COLO668 (cell line): ENCODE data around the gene NFATC2.
A peak's percentile ranks its signal among the peaks of the same experiment; 100 is the strongest.

ENCODE experiments used
- DNase-seq: peaks from one replicate; lab custom pipeline; 2025; ENCODE audit not compliant: unreplicated experiment; lab: John Stamatoyannopoulos, UW

Gene NFATC2

DNA sequence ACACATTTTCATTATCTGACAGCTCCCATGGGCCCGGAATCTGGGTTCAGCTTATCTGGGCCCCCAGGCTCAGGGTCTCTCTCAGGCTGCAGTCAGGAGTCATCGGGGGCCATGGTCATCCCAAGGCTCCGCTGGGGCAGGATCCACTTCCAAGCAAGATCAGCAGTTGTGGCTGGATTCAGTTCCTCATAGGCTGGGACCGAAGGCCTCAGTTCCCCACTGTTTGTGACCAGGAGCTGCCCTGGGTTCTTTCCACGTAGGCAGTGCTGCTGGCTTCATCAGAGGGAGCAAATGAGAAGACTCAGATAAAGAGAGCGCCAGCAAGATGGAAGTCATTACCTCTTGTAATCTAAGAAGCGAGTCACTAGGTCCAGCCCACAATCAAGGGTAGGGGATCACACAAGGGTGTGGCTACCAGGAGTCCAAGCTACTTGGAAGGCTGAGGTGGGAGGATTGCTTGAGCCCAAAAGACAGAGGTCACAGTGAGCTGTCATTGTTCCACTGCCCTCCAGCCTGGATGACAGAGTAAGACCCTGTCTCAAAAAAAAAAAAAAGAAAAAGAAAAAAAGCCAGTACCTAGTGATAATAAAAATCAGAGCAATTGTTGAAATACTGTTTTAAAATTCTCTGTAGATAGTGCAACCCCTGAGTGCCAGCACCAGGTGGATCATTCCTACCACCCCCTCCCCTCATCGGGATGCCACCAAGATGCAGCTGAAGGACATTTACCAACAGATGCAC is 162.7 kb downstream of the NFATC2 start:
- DNase-seq = no peak

DNA sequence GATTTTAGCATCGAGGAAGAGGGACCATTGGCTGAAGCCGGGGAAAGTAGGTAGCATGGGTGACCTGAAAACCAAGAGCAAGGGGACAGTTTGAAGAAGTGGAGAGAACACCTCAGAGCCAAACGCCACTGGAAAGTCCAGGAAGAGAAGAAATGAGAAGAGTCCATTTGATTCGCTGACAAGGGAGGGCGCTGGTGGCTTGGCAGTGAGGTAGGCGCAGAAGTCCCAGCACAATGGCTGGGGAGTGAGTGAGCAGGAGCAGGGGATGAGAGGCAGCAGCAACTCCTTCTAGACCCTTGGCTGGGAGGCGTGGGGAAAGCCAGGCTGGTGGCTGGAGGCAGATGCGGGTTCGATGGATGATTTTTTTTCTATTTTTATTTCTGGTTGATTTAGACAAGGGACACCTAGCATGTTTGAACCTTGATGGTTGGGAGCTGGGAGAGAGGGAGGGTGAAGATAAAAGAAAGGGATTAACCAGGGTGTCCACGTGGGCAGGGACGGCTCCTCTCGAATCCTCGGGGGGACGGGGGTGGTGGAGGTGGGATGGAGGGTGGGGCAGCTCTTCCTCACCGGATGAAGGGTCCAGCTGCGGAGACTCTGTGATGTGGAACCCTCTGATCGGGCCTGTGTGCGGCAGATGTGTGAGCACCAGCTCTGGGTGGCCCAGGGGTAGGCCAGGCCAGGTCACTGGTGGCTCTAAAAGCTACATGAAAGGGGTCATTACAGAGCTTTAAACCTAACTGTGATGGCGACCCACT is 164.2 kb downstream of the NFATC2 start:
- DNase-seq = no peak

DNA sequence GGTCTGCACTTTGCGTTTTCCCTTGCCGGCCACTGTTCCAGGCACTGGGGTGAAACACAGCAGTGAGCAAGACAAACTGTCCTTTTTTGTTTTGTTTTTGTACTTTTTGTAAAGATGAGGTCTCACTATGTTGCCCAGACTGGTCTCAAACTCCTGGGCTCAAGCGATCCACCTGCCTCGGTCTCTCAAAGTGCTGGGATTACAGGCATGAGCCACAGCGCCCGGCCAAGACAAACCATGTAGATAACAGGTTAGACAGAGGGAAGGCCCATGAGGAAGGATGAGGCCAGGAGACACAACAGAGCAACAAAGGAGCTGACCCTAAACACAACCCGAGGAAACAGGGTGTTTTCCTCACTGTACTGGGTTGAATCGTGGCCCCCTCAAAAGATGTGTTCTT is 165.4 kb downstream of the NFATC2 start:
- DNase-seq = no peak

DNA sequence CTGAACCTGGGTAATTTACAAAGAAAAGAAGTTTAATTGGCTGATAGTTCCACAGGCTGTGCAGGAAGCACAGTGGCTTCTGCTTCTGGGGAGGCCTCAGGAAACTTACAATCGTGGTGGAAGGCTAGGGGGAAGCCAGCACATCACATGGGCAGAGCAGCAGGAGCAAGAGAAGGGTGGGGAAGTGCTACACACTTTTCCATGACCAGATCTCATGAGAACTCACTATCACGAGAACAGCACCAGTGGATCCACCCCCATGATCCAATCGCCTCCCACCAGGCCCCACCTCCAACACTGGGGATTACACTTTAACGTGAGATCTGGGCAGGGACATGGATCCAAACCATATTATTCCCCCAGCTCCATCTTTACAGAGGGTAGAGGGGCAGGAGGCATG is 166.4 kb downstream of the NFATC2 start:
- no peak for DNase-seq

DNA sequence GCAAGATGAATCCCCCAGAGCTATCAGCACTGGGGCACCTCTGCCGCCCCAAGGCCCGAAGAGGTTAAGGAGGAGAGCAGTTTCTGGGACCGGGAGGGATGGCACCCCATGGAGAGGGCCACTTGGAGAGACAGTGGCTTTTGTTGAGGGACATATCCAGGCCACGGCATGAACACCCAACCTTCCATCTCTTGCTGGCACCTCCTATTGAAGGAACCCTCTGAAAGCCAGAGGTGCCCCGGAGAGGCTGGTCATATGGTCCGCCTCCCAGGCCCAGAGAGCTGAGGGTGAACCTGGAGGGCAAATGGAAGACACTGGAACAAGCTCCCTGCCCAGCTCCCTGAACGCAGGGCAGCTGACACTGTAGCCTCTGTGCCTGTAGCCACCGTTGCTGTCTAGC is 167.0 kb downstream of the NFATC2 start:
- DNase-seq = no peak

DNA sequence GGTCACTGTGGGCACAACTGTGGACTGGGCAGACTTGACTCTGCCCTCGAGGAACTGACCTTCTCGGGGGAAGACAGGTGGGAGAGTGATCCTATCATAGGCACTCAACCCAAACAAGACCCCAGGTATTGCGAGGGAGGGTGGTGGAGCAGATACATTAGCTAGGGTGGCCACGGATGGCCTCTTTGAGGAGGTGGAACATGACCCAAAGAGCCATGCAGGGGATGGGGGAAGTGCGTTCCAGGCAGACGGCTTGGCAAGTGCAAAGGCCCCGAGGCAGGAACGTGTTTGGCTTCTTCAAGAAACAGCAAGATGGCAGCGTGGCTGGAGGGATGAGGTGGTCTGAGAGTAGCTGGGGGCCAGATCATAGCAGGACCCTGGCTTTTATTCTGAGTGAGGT is 167.6 kb downstream of the NFATC2 start:
- no peak for DNase-seq

DNA sequence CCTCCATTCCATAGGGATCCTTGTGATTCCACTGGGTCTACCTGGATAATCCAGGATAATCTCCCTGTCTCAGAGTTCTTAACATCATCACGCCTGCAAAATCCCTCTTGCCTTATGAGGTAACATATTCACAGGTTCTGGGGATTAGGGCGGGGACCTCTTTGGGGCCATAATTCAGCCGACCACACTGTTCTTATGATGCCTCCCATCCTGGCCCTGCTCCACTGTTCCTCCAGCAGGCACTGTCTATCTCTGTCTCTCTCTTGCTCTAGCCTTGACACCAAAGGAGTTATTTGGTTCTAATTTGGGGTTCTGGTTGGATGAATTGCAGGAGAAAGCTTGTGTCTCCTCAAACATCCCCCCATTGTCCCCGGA is 168.1 kb downstream of the NFATC2 start:
- DNase-seq = no peak

DNA sequence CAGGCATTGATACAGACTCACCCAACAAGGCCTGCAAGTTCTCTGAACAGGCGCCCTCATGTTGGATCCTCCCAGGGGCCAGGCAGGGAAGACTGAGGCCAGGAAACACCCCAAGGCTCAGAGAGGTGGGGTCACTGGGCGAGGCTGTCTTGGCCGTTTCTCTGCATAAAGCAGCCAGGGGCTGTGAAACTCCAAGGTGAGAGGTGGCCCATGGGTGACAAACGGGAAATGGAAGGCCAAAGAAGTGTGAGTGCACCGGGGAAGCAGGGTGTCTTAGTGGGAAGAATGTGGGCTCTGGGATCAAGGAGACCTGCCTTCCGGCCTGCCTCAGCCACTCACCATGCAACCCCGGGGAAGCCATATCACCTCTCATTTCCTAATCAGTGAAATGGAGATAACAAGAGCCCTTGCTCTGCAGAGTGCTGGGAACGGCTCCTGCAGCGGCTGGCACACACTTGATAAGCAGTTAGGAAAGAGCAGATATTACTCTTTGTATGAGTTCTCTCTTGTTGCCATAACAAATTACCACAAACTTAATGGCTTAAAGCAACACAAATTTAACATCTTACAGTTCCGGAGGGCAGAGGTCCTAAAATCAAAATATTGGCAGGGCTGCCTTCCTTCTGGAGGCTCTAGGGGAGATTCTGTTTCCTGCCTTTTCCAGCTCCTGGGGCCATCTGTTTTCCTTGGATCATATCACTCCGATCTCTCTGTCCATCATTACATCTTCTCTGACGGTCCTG is 168.6 kb downstream of the NFATC2 start:
- no peak for DNase-seq

DNA sequence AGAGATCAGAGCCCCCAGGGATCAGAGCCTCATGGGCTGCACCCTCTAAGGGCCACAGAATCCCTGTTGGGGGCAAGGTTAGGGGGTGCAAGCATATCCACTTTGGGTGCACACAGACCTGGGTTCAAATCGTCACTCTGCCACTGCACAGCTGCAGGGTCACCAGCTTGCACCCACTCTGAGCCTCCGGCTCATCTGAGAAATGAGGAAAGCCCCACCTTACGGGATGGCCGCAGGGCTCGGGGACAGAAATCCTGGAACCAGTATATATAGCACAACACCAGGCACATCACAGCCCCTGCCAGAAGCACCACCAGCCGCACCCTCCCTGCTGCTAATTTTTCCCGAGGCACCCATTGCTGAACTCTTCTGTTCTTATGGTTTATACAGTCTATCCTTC is 169.6 kb downstream of the NFATC2 start:
- DNase-seq = no peak

DNA sequence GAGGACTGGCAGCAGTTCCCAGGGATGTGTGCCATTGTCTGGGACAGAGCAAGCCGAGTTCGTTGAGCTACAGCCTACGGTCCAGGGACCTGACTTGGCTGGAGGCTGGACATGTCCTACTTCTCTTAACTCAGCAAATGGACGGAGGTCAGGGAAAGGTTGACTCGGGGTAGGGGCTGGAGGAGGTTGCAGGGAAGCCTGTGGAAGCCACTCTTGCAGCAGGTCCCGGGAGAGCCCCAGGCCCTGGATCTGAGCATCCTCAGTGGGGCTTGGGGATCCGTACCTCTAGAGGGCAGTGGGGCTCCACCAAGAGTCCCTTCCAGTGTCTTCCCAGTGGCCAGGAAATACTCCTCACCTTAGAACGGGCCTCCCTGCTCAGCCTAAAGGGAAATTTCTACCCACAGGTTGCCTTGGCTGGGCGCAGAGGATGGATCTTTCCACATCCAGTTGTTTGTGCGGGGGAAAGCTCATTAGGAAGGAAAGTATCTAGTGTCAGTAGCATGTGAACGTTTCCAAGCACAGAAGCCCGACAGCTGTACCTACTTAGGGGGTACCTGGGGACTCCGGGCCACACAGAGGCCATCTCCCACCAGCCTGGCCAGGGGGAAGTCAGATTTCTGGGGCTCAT is 170.2 kb downstream of the NFATC2 start:
- DNase-seq = peak; percentile 61

DNA sequence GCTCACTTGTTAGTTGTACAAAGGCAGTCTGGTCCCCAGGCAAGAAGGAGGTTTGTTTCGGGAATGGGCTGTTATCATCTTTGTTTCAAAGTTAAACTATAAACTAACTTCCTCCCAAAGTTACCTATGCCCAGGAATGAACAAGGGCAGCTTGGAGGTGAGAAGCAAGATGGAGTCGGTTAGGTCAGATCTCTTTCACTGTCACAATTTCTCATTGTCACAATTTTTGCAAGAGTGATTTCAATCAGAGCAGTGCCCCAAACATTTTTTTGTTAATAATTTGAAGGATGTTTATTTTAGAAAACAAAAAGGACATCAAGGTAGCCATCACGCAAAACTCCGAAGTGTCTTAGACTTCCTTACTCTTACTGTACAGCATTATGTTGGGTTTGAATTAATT is 170.8 kb downstream of the NFATC2 start:
- DNase-seq = no peak

DNA sequence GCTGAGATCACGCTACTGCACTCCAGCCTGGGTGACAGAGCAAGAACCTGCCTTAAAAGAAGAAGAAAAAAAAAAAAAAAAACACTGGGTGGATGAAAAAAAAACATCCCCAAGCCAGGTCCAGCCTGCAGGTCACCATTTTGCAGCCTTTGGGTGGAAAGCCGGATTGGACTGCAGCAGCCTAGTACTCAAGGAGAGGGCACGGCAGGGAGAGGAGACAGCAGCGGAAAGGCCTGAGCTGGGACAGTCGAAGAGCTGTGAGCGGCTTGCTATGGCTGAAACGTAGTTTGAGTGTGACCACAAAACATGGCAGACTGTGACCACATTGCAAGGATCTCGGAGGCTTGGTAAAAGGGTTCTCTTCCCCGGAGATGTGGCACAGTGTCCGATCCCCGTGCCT is 173.0 kb downstream of the NFATC2 start:
- DNase-seq = no peak

DNA sequence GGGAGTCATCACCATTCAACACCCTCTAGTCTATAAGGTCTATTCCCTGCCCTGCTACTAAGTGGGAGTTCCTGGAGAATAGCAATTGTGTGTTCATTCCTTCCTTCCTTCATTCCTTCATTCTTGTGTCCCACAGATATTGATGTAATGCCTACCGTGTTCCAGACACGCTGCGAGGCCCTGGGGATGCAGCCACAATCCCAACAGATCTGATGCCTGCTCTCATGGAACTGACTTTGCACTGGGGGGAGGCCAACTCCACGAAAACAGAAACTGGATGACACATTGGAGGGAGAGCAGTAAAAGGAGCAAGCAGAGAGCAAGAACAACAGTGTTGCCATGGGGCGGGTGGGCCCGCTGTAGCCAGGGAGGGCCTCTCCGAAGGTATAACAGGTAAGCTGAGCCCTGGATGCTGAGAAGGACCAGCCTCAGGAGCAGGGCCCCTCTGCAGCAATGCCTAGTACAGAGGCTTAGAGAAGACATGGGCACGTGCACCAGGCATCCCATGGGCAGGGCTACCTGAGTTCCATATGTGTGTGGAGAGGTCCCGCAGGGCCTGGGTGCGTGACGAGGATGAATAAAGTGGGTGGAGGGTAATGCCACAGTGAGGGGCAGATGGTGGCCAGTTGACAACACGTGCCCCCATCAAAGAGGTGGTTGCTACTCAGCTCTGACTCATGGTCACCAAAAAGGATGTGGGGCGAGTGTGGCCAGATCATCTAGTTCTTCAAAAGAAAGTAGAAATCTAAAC is 173.9 kb downstream of the NFATC2 start:
- DNase-seq = no peak

DNA sequence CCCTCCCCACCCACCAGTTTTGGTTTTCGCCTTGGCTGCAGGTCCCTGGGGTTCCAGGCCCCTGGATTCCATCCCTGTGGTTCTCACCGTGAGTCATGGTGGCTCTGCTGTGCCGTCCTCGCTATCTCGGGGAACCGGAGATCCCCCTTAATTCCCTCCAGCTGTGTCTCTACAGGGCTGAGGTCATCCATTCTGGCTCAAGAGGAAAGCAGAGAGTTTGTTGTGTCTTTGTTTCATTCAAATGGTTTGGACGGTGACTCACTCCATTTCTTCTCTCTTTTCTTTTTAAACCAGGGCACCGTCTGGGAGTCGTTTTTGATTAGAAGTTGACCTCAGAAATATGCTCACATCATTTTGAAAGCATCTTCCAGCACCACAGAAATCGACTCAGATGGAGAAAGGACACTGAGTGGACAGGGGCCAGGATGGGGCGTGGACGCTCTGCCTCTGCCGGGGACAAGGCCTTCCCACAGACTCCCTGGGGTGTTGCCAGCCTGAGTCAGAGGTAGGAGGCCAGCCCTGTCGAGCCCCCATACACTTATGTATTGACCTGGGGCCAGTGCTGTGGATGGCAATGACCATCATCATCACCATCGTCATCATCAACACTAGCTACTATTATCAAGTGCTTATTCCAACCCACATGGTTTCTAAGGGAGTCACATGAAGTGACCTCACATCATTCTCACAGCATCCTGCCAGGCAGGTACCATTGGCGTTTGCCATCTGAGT is 176.2 kb downstream of the NFATC2 start:
- no peak for DNase-seq

DNA sequence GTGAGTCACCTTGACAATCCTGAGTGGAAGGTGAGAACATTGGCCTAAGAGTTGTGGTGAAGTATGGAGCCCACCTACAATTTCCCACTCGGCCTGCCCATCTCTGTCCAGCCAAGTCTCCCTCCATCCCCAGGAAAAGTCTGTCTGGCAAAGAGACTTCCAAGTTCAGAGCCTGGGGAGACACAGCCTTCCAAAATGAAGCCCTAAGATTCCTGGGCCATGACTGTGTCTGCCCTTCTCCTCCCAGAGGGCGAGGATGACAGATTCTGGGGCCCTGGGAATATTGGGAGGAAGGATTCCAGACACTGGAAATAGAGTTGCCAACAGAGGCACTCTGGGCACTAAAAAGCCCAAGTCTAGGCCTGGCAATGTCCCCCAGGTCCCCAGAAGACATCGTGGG is 176.8 kb downstream of the NFATC2 start:
- no peak for DNase-seq

DNA sequence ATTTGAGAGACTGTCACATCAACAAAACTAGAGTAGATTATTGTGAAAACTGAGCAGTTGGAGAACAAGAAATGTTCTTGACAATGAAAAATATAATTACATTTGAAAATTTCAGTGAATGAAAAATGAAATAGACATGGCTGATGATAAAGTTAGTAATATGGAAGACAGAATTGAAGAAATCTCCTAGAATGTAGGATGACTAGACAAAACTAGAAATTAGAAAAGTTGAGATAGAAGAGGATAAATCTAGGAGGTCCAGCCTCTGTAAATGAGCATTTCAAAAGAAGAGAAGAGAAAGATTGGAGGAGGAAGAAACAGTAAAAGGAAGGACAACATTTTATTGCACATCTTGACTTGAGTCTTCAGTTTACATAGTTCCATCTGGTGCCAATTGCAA is 178.7 kb downstream of the NFATC2 start:
- no peak for DNase-seq

DNA sequence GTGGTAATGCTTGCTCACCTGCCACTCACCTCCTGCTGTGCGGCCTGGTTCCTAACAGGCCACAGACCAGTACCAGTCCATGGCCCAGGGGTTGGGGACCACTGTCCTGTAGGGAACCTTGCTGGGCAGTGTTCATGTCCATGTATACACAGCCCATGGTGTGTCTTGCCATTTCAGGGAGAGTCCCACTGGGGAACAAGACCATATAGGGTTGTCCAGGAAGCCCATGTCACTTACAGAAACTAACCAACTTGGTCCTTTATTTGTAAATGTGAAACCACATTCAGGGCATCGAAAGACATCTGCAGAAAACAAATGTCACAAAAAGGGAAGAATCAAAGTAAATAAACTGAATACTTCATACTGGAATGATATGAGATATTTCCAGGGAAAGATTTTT is 179.1 kb downstream of the NFATC2 start:
- DNase-seq = no peak

DNA sequence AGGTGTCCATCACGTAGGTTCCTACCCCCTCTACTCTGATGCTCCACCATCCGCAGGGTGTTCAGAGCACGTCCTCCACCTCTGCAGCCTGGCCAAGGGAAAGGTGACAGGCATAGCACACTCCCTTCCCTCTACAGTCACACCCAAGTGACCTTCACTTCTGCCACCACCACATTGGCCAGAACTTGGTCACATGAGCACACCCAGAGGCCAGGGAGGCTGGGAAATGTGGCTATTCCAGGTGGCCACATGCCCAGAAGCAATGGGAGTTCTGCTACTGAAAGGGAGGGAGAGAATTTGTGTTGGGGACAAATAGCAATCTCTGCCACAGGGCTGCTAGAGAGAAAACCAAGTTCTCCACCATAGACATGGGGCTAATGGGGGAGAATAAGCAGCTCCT is 180.3 kb downstream of the NFATC2 start:
- no peak for DNase-seq

DNA sequence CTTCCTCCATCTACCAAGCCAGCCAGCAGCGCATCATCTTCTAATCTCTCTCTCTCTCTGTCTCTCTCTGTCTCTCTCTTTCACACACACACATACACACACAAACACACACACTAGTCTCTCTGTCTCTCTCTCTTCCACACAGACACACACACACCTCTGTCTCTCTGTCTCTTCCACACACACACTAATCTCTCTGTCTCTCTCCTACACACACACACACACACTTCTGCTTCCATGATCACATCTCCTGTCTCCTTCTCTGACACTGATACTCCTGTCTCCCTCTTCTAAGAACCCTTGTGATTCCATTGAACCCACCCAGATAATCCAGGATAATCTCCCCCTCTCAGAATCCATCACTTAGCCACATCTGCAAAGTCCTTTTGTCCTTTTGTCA is 181.3 kb downstream of the NFATC2 start:
- DNase-seq = no peak

DNA sequence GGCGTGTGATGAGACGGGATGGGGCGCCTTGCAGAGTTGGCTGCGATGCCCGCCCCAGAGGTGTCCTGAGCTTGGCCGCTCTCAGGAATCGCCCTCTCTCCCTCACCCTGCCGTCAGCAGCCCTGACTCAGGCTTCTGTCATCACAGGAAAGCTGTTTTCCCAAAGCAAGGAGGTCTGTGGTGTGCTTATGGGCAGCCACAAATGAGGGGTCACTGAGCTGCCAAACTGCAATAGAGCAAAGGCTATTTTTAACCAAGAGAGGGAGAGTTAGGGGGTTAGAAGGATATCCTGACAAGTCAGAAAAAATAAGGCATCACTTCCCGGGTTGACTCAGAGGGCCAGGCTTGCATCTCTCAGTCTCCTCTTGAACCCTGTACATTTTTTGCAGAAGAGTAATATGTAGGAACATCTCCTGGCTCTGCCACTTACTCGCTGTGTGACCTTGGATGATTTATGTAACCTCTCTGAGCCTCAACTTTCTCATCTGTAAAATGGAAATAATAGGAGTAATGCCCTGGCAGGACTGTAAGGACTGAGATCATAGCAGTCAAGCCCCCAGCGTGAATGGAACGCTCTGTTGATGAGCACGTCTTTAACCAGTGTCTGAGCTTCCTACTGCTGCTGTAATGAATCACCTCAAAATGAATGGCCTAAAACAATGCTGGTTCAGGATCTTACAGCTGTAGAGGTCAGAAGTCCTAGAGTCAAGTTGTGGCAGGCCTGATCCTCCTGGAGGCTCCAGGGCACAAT is 181.9 kb downstream of the NFATC2 start:
- no peak for DNase-seq
